ENCODE measurements around the gene GYG2.

GRCh38 chrX:2921193-2921592, 92.5 kb downstream of the GYG2 start:
- TF ChIP-seq CTCF (conservative IDR thresholded peaks at IDR 0.05; ENCODE audit: low read depth in 2 of 2) = no peak
- no peak for TF ChIP-seq POLR2AphosphoS5 (IDR thresholded peaks at IDR 0.05; ENCODE audit: low read depth)
- no peak for TF ChIP-seq EZH2phosphoT487 (IDR thresholded peaks at IDR 0.05; ENCODE audit: unreplicated experiment)
- no peak for TF ChIP-seq CREB1 (CRISPR knock-in tag; IDR thresholded peaks at IDR 0.05; ENCODE audit: low read depth)
- no peak for TF ChIP-seq EZH2 (IDR thresholded peaks at IDR 0.05; ENCODE audit: low read depth, unreplicated experiment)
- TF ChIP-seq STAT1 (IDR thresholded peaks at IDR 0.05; ENCODE audit: unreplicated experiment) = no peak
- TF ChIP-seq, protein P1, sequence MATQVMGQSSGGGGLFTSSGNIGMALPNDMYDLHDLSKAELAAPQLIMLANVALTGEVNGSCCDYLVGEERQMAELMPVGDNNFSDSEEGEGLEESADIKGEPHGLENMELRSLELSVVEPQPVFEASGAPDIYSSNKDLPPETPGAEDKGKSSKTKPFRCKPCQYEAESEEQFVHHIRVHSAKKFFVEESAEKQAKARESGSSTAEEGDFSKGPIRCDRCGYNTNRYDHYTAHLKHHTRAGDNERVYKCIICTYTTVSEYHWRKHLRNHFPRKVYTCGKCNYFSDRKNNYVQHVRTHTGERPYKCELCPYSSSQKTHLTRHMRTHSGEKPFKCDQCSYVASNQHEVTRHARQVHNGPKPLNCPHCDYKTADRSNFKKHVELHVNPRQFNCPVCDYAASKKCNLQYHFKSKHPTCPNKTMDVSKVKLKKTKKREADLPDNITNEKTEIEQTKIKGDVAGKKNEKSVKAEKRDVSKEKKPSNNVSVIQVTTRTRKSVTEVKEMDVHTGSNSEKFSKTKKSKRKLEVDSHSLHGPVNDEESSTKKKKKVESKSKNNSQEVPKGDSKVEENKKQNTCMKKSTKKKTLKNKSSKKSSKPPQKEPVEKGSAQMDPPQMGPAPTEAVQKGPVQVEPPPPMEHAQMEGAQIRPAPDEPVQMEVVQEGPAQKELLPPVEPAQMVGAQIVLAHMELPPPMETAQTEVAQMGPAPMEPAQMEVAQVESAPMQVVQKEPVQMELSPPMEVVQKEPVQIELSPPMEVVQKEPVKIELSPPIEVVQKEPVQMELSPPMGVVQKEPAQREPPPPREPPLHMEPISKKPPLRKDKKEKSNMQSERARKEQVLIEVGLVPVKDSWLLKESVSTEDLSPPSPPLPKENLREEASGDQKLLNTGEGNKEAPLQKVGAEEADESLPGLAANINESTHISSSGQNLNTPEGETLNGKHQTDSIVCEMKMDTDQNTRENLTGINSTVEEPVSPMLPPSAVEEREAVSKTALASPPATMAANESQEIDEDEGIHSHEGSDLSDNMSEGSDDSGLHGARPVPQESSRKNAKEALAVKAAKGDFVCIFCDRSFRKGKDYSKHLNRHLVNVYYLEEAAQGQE (IDR thresholded peaks at IDR 0.05; ENCODE audit: unreplicated experiment) = no peak
- TF ChIP-seq JUNB (IDR thresholded peaks at IDR 0.05; ENCODE audit: unreplicated experiment) = no peak
- TF ChIP-seq, protein P2, sequence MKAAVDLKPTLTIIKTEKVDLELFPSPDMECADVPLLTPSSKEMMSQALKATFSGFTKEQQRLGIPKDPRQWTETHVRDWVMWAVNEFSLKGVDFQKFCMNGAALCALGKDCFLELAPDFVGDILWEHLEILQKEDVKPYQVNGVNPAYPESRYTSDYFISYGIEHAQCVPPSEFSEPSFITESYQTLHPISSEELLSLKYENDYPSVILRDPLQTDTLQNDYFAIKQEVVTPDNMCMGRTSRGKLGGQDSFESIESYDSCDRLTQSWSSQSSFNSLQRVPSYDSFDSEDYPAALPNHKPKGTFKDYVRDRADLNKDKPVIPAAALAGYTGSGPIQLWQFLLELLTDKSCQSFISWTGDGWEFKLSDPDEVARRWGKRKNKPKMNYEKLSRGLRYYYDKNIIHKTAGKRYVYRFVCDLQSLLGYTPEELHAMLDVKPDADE (IDR thresholded peaks at IDR 0.05) = no peak
- TF ChIP-seq ZNF331 (CRISPR knock-in tag; IDR thresholded peaks at IDR 0.05; ENCODE audit: low read depth) = no peak
- no peak for TF ChIP-seq ZNF114 (CRISPR knock-in tag; IDR thresholded peaks at IDR 0.05)
